ENCODE measurements around the gene COL1A1. TPM values are rescaled to one million over a fixed set of nuclear protein-coding genes. Genes with fewer than 3 reads are reported as not detected.

The COL1A1 gene
- polyA plus RNA-seq, 3 donors: not detected

GRCh38 chr17:50196036-50196435 is 5.4 kb downstream of the COL1A1 start:
- intact Hi-C loops (cut with micrococcal nuclease): loop anchor here in 1 of 2 donors (5.0 kb wide), 1 partner anchor 34 kb away; no protein-coding TSS in a partner anchor
- no peaks in the 10 kb centered on the region for H3K9me3 ChIP-seq (replicated peaks in 1 of 2; ENCODE audit: control insufficient read depth in 1 of 2, insufficient read depth in 1 of 2, low read length in 2 of 2)
- peaks cover 0 to 9% (median 3%) of the 10 kb centered on the region in 7 donors for H3K9me3 Mint-ChIP-seq
- H3K27me3 ChIP-seq (ENCODE audit: control insufficient read depth in 2 of 2, insufficient read depth in 2 of 2, low read length in 2 of 2): peaks cover 1 to 19% of the 10 kb centered on the region in 2 donors
- H3K4me1 Mint-ChIP-seq: peaks cover 15% of the 10 kb centered on the region
- no peak overlapping the region for H3K9ac ChIP-seq (ENCODE audit: insufficient read depth, low read length, poor library complexity, severe bottlenecking)
- peaks cover 1 to 2% of the 10 kb centered on the region in 2 donors for H3K36me3 Mint-ChIP-seq
- TF ChIP-seq CTCF (IDR thresholded peaks at IDR 0.05): no peak
- no peak overlapping the region for H3K4me3 ChIP-seq (replicated peaks in 1 of 3; ENCODE audit: low read depth in 2 of 3, low read length in 3 of 3)
- no peaks in the 10 kb centered on the region for H4K20me1 ChIP-seq (ENCODE audit: insufficient read depth, low read length)
- peaks cover 15 to 16% of the 10 kb centered on the region in 2 donors for H3K4me1 ChIP-seq (ENCODE audit: control insufficient read depth in 1 of 2, insufficient read depth in 2 of 2, low read length in 2 of 2)
- no peaks in the 10 kb centered on the region for H3K79me2 ChIP-seq (ENCODE audit: insufficient read depth, low read length)
- H3K36me3 ChIP-seq (replicated peaks in 1 of 2; ENCODE audit: control insufficient read depth in 1 of 2, insufficient read depth in 2 of 2, low read length in 2 of 2): no peaks in the 10 kb centered on the region
- H3K27me3 Mint-ChIP-seq (ENCODE audit: low read depth in 3 of 3): peaks cover 24 to 47% (median 35%) of the 10 kb centered on the region in 3 donors
- DNase-seq: no peak
- no peak overlapping the region for H3K4me3 Mint-ChIP-seq
- H3K27ac ChIP-seq (ENCODE audit: low read depth in 1 of 2, low read length in 2 of 2): no peak overlapping the region
- H2AFZ ChIP-seq (ENCODE audit: insufficient read depth, low read depth, low read length, poor library complexity, severe bottlenecking): no peak overlapping the region
- H3K27ac Mint-ChIP-seq: peak overlapping the region in 1 of 7 donors; percentile 15
- 88% methylated on average over 5 of the region's 5 CpGs for WGBS (ENCODE audit: insufficient coverage)
- H3K4me2 ChIP-seq (replicated peaks; ENCODE audit: extremely low read depth, low read length, poor library complexity, severe bottlenecking): no peak overlapping the region

GRCh38 chr17:50194934-50195865 is 6.2 kb downstream of the COL1A1 start:
- H3K36me3 Mint-ChIP-seq: peaks cover 0 to 1% of the 10 kb centered on the region in 2 donors
- 95% methylated on average over 13 of the region's 17 CpGs for WGBS (ENCODE audit: insufficient coverage)
- no peak overlapping the region for H3K27ac ChIP-seq (ENCODE audit: low read depth in 1 of 2, low read length in 2 of 2)
- H3K36me3 ChIP-seq (replicated peaks in 1 of 2; ENCODE audit: control insufficient read depth in 1 of 2, insufficient read depth in 2 of 2, low read length in 2 of 2): no peaks in the 10 kb centered on the region
- peaks cover 0 to 5% (median 0%) of the 10 kb centered on the region in 7 donors for H3K9me3 Mint-ChIP-seq
- no peak overlapping the region for H3K4me3 Mint-ChIP-seq
- H4K20me1 ChIP-seq (ENCODE audit: insufficient read depth, low read length): no peaks in the 10 kb centered on the region
- no peak overlapping the region for H2AFZ ChIP-seq (ENCODE audit: insufficient read depth, low read depth, low read length, poor library complexity, severe bottlenecking)
- peaks cover 8% of the 10 kb centered on the region for H3K4me1 Mint-ChIP-seq
- H3K9ac ChIP-seq (ENCODE audit: insufficient read depth, low read length, poor library complexity, severe bottlenecking): no peak overlapping the region
- H3K4me3 ChIP-seq (replicated peaks in 1 of 3; ENCODE audit: low read depth in 2 of 3, low read length in 3 of 3): no peak overlapping the region
- peaks cover 6 to 8% of the 10 kb centered on the region in 2 donors for H3K4me1 ChIP-seq (ENCODE audit: control insufficient read depth in 1 of 2, insufficient read depth in 2 of 2, low read length in 2 of 2)
- peaks cover 0 to 14% of the 10 kb centered on the region in 2 donors for H3K27me3 ChIP-seq (ENCODE audit: control insufficient read depth in 2 of 2, insufficient read depth in 2 of 2, low read length in 2 of 2)
- H3K4me2 ChIP-seq (replicated peaks; ENCODE audit: extremely low read depth, low read length, poor library complexity, severe bottlenecking): no peak overlapping the region
- TF ChIP-seq CTCF (IDR thresholded peaks at IDR 0.05): no peak
- H3K79me2 ChIP-seq (ENCODE audit: insufficient read depth, low read length): no peaks in the 10 kb centered on the region
- H3K9me3 ChIP-seq (replicated peaks in 1 of 2; ENCODE audit: control insufficient read depth in 1 of 2, insufficient read depth in 1 of 2, low read length in 2 of 2): no peaks in the 10 kb centered on the region
- H3K27ac Mint-ChIP-seq: no peak overlapping the region
- no peak for DNase-seq
- H3K27me3 Mint-ChIP-seq (ENCODE audit: low read depth in 3 of 3): peaks cover 18 to 43% (median 33%) of the 10 kb centered on the region in 3 donors
- intact Hi-C loops (cut with micrococcal nuclease): loop anchor here in 1 of 2 donors (5.0 kb wide), 1 partner anchor 33 kb away; no protein-coding TSS in a partner anchor

All from CD14-positive monocyte (primary cell).